ENCODE data around the gene TMEM178B.

Gene TMEM178B

GRCh38 chr7:141481971-141482370 is 408.1 kb downstream of the TMEM178B start:
- no peak for DNase-seq

- no peak for DNase-seq
These were observed 409.2 kb downstream of the TMEM178B start for GRCh38 chr7:141483044-141483443.

GRCh38 chr7:141484907-141485306 is 411.0 kb downstream of the TMEM178B start:
- DNase-seq: no peak

- no peak for DNase-seq
These were observed 413.1 kb downstream of the TMEM178B start for GRCh38 chr7:141486959-141487358.

DNA sequence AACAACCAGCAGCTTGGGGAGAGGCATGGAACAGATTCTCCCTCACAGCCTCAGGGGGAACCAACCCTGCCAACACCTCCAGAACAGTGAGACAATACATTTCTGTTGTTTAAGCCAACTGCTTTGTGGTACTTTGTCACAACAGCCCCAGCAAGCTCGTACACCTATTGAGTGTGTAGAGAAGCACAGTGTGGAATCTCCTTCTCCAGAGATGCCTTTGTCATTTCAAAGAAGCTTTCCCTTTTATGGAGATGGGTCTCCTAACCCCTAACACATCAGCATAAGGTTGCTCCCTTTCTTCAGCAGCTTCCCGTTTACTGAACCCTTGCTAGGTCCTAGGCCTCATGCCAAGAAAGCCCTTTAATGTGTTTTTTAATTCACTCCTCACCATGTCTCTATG is 416.6 kb downstream of the TMEM178B start:
- no peak for DNase-seq

DNA sequence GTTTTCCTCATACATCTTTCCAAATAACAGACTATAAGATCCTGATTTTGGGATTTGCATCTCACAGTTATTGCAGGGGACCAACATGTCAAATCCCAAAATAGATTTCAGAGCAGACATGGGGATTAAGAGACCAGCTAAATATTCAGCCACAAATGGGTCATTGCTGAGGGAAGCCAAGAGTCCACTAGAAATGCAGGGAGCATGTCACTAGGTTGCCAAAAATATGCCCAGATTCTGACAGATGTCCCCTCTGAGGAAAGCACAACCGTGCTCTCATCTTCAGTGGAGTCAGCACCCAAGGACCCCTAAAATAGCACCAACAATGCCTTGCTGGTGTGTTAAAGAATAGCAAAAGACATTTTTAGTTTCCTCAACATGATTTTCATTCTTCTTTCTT is 421.2 kb downstream of the TMEM178B start:
- no peak for DNase-seq

GRCh38 chr7:141497391-141497790 is 423.5 kb downstream of the TMEM178B start:
- DNase-seq: no peak

- DNase-seq: no peak
These were observed 426.7 kb downstream of the TMEM178B start for GRCh38 chr7:141500608-141501007.

DNA sequence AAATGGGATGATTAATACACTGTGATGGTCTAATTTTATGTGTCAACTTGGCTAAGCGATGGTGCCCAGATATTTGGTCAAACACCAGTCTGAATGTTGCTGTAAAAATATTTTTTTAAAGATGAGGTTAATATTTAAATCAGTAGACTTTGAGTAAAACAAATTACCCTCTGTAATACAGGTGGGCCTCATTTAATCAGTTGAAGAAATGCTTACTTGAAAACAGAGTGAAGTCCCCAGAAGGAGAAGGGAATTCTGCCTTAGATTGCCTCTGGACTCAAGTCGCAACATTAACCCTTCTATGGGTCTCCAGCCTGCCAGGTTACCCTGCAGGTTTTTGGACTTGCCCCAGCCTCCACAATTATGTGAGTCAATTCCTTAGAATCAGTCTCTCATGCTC is 427.6 kb downstream of the TMEM178B start:
- no peak for DNase-seq

GRCh38 chr7:141511316-141511675 is 437.4 kb downstream of the TMEM178B start:
- no peak for DNase-seq

- no peak for DNase-seq
These were observed 438.0 kb downstream of the TMEM178B start for GRCh38 chr7:141511676-141512396.

GRCh38 chr7:141512597-141512996 is 438.7 kb downstream of the TMEM178B start:
- no peak for DNase-seq

- DNase-seq: no peak
These were observed 439.9 kb downstream of the TMEM178B start for GRCh38 chr7:141513720-141514119.

DNA sequence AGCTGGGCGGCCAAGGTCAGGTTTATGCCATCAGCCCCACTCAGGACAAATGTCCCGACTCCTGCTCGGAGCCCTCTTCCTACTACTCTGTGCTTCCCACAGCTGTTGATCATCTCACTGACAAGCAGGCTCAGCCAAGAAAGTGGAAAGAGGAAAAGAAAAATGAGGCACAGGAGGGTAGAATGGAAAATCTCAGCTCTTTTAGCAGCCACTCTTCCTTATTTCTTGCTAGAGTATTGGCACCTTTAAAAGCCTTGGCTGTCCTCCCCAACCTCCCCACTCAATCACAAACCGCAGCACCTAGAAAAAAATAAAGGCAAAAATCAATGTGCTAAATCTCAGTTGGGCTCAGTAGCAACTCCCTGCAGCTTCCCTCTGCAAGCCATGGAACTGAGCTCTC is 442.1 kb downstream of the TMEM178B start:
- no peak for DNase-seq

DNA sequence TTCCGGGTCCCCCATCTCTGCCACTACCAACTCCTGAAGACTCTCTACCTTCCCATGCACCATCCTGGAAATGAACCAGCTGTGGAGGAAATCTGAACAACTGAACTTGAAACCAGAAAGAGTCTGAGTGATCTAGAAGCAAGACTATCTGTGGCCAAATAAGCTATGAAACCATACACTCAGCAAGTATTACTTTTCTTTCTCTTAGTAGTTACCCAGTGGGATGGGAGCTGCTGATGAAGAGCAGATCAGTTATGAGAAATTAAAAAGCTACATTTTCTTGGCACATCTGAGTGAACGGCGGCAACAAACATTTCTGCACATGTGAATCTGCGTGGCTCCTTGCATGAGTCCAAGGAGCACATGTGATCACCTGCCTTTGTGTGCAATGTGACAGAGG is 445.8 kb downstream of the TMEM178B start:
- DNase-seq: no peak

DNA sequence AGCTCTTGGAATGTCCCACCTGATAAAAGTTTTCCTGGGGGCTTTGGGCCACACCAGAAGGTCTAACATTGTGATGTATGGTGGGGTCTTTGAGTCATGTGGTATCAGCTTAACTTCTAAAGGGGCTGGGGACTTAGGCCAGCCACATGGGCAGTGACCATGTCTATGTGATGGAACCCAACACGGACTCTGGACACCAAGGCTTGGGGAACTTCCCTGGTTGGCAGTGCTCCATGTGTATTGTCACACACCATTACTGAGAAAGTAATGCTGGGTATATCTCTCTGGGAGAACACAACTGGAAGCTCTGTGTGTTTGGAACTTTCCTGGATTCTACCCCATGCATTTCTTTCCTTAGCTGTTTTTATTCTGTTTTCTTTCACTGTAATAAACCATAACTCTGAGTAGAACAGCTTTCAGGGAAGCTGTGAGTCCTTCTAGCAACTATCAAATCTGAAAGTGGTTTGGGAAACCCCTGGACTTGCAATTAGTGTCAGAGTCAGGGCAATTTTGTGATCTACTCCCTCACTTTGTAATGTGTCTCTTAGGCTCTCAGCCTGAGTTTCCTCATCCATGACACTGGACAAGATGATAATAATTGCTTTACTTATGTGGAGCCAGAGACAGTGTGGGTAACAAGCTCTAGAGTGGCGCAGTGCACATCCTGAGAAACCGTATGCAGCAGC is 448.9 kb downstream of the TMEM178B start:
- DNase-seq: no peak

- no peak for DNase-seq
These were observed 452.2 kb downstream of the TMEM178B start for GRCh38 chr7:141525973-141526514.

- DNase-seq: no peak
These were observed 453.2 kb downstream of the TMEM178B start for GRCh38 chr7:141527076-141527475.

DNA sequence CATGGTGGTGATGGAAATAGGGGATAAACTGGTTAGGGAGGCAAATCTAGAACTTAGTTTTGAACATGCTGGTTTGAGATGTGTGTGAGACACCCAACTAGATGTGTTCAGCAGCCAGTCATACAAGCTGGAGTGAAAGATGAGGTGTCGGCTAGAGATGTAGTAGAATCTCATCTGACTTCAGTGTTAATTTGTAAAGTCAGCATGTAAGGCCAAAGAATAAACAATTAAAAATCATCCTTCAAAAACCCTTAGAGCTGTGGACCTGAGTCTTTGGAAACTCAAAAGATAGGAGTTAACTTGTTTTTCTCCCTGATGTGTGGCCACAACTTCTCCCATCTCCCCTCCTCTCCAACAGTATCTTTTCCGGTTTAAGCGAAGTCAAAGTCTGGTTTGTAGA is 454.5 kb downstream of the TMEM178B start:
- no peak for DNase-seq

Measured in CD4-positive, alpha-beta T cell treated with Interleukin-10 for 1 hour (primary cell).